ENCODE data around the gene TMEM170A. TPM values are rescaled to one million over a fixed set of nuclear protein-coding genes. Genes with fewer than 3 reads are reported as not detected.

The TMEM170A gene
- total and polyA plus RNA-seq, 2 of the 13 experiments (the other 11 are each of a cell fraction or from before 2014, with no cell fraction given): 35.7 to 39.7 TPM

DNA sequence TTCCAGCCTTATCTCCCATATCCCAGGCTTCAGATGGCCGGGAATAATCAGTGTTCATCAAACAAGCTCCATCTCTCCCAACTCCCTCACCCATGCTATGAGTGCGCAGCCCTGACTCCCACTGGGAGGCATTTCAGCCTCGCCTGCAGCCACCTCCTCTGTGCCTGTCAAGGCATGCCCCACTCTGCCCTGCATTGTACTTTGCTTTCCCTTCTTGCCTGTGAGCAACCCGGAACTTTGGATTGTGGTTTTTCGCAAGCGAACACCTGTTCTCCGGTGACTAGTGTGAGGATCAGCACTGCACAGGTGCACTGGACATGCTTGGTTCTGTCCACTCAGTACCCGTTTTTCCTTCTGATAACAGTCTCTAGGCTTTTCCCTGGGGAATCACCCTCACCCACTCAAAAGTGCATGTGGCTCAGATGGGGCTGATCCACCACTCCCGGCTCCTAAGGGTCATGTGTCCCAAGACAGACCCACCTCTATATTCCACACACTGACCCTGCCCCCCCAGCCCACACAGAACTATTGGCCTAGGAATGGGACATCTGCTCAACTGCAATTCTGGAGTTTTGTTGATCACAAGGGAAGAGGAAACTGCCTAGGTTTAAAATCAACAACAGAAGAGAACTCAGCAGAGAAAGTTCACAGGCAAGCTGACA lies 21.7 kb upstream of the TMEM170A start (continued):
- no peak for TF ChIP-seq MAF1 (CRISPR knock-in tag; IDR thresholded peaks at IDR 0.05; ENCODE audit: borderline replicate concordance)
- TF ChIP-seq NFKB2 (CRISPR knock-in tag; IDR thresholded peaks at IDR 0.05; ENCODE audit: borderline replicate concordance): peak; percentile 64; the same call in 1 of the 2 replicates
- TF ChIP-seq ONECUT2 (CRISPR knock-in tag; IDR thresholded peaks at IDR 0.05): no peak
- TF ChIP-seq ZNF501 (CRISPR knock-in tag; IDR thresholded peaks at IDR 0.05): 0 out of 2 replicates have a peak, but pooled peaks have one; percentile 36
- peak; percentile 54 for TF ChIP-seq HNF4G (IDR thresholded peaks at IDR 0.05; ENCODE audit: borderline replicate concordance, low read depth, low read length)
- TF ChIP-seq HNF4G (CRISPR knock-in tag; IDR thresholded peaks at IDR 0.05; ENCODE audit: borderline replicate concordance, low read depth): no peak
- no peak for TF ChIP-seq GATAD1 (CRISPR knock-in tag; IDR thresholded peaks at IDR 0.05)
- TF ChIP-seq WIZ (CRISPR knock-in tag; IDR thresholded peaks at IDR 0.05): peak; percentile 47; the same call in 1 of the 2 replicates
- TF ChIP-seq, protein P1, sequence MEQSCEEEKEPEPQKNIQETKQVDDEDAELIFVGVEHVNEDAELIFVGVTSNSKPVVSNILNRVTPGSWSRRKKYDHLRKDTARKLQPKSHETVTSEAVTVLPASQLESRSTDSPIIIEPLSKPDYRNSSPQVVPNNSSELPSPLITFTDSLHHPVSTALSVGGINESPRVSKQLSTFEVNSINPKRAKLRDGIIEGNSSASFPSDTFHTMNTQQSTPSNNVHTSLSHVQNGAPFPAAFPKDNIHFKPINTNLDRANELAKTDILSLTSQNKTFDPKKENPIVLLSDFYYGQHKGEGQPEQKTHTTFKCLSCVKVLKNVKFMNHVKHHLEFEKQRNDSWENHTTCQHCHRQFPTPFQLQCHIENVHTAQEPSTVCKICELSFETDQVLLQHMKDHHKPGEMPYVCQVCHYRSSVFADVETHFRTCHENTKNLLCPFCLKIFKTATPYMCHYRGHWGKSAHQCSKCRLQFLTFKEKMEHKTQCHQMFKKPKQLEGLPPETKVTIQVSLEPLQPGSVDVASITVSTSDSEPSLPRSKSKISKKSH (CRISPR knock-in tag; IDR thresholded peaks at IDR 0.05; ENCODE audit: borderline replicate concordance): 0 out of 2 replicates have a peak, but pooled peaks have one; percentile 53
- TF ChIP-seq ZNF629 (CRISPR knock-in tag; conservative IDR thresholded peaks at IDR 0.05): no peak; the same call in 1 of the 2 replicates
- peak; percentile 83; the same call in 1 of the 2 replicates for TF ChIP-seq TP53 (CRISPR knock-in tag; conservative IDR thresholded peaks at IDR 0.05)
- peak; percentile 21; the same call in 1 of the 2 replicates for TF ChIP-seq SPEN (CRISPR knock-in tag; IDR thresholded peaks at IDR 0.05; ENCODE audit: low read depth)
- no peak for TF ChIP-seq MIXL1 (CRISPR knock-in tag; IDR thresholded peaks at IDR 0.05)
- TF ChIP-seq, protein P2, sequence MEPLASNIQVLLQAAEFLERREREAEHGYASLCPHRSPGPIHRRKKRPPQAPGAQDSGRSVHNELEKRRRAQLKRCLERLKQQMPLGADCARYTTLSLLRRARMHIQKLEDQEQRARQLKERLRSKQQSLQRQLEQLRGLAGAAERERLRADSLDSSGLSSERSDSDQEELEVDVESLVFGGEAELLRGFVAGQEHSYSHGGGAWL (CRISPR knock-in tag; IDR thresholded peaks at IDR 0.05): 0 out of 2 replicates have a peak, but pooled peaks have one; percentile 49
- TF ChIP-seq, protein P3, sequence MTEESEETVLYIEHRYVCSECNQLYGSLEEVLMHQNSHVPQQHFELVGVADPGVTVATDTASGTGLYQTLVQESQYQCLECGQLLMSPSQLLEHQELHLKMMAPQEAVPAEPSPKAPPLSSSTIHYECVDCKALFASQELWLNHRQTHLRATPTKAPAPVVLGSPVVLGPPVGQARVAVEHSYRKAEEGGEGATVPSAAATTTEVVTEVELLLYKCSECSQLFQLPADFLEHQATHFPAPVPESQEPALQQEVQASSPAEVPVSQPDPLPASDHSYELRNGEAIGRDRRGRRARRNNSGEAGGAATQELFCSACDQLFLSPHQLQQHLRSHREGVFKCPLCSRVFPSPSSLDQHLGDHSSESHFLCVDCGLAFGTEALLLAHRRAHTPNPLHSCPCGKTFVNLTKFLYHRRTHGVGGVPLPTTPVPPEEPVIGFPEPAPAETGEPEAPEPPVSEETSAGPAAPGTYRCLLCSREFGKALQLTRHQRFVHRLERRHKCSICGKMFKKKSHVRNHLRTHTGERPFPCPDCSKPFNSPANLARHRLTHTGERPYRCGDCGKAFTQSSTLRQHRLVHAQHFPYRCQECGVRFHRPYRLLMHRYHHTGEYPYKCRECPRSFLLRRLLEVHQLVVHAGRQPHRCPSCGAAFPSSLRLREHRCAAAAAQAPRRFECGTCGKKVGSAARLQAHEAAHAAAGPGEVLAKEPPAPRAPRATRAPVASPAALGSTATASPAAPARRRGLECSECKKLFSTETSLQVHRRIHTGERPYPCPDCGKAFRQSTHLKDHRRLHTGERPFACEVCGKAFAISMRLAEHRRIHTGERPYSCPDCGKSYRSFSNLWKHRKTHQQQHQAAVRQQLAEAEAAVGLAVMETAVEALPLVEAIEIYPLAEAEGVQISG (CRISPR knock-in tag; IDR thresholded peaks at IDR 0.05): peak; percentile 45; the same call in 1 of the 2 replicates
- TF ChIP-seq, protein P4, sequence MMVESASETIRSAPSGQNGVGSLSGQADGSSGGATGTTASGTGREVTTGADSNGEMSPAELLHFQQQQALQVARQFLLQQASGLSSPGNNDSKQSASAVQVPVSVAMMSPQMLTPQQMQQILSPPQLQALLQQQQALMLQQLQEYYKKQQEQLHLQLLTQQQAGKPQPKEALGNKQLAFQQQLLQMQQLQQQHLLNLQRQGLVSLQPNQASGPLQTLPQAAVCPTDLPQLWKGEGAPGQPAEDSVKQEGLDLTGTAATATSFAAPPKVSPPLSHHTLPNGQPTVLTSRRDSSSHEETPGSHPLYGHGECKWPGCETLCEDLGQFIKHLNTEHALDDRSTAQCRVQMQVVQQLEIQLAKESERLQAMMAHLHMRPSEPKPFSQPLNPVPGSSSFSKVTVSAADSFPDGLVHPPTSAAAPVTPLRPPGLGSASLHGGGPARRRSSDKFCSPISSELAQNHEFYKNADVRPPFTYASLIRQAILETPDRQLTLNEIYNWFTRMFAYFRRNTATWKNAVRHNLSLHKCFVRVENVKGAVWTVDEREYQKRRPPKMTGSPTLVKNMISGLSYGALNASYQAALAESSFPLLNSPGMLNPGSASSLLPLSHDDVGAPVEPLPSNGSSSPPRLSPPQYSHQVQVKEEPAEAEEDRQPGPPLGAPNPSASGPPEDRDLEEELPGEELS (CRISPR knock-in tag; IDR thresholded peaks at IDR 0.05): 0 out of 2 replicates have a peak, but pooled peaks have one; percentile 8
- peak; percentile 11; the same call in 1 of the 2 replicates for TF ChIP-seq JUNB (CRISPR knock-in tag; IDR thresholded peaks at IDR 0.05; ENCODE audit: borderline replicate concordance)
- TF ChIP-seq, protein P5, sequence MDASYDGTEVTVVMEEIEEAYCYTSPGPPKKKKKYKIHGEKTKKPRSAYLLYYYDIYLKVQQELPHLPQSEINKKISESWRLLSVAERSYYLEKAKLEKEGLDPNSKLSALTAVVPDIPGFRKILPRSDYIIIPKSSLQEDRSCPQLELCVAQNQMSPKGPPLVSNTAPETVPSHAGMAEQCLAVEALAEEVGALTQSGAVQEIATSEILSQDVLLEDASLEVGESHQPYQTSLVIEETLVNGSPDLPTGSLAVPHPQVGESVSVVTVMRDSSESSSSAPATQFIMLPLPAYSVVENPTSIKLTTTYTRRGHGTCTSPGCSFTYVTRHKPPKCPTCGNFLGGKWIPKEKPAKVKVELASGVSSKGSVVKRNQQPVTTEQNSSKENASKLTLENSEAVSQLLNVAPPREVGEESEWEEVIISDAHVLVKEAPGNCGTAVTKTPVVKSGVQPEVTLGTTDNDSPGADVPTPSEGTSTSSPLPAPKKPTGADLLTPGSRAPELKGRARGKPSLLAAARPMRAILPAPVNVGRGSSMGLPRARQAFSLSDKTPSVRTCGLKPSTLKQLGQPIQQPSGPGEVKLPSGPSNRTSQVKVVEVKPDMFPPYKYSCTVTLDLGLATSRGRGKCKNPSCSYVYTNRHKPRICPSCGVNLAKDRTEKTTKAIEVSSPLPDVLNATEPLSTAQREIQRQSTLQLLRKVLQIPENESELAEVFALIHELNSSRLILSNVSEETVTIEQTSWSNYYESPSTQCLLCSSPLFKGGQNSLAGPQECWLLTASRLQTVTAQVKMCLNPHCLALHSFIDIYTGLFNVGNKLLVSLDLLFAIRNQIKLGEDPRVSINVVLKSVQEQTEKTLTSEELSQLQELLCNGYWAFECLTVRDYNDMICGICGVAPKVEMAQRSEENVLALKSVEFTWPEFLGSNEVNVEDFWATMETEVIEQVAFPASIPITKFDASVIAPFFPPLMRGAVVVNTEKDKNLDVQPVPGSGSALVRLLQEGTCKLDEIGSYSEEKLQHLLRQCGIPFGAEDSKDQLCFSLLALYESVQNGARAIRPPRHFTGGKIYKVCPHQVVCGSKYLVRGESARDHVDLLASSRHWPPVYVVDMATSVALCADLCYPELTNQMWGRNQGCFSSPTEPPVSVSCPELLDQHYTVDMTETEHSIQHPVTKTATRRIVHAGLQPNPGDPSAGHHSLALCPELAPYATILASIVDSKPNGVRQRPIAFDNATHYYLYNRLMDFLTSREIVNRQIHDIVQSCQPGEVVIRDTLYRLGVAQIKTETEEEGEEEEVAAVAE (CRISPR knock-in tag; IDR thresholded peaks at IDR 0.05; ENCODE audit: borderline replicate concordance): no peak
